Fibroblast of lung (primary cell): ENCODE results near the gene STON1. TPM values are rescaled to one million over a fixed set of nuclear protein-coding genes. Genes with fewer than 3 reads are reported as not detected.
A peak's percentile ranks its signal among the peaks of the same experiment; 100 is the strongest.

Experiments used
- DNase-seq, 2 donors: peaks; one replicate each; pipeline versions ENCODE4 v3.0.0 to v3.0.0-alpha.2; 2010; ENCODE audit warnings: low read depth in 2 of 2
- H2AFZ ChIP-seq: 2 replicates; pipeline ENCODE4 v1.5.1; 2012; ENCODE audit warnings: low read length, control low read depth, inconsistent platforms
- H3K27ac ChIP-seq: 2 replicates; pipeline ENCODE4 v1.5.1; 2011; ENCODE audit warnings: low read length, control low read depth; ENCODE audit not compliant: insufficient read depth
- H3K27me3 ChIP-seq: 2 replicates; pipeline ENCODE4 v1.5.1; 2011; ENCODE audit warnings: mild to moderate bottlenecking, low read length; ENCODE audit not compliant: control insufficient read depth, insufficient read depth
- H3K36me3 ChIP-seq: 2 replicates; pipeline ENCODE4 v1.5.1; 2011; ENCODE audit warnings: low read length; ENCODE audit not compliant: control insufficient read depth, insufficient read depth
- H3K4me1 ChIP-seq: 2 replicates; pipeline ENCODE4 v1.5.1; 2011; ENCODE audit warnings: low read length; ENCODE audit not compliant: control insufficient read depth, insufficient read depth; ENCODE audit errors: extremely low read depth
- H3K4me2 ChIP-seq: 2 replicates; pipeline ENCODE4 v1.5.1; 2011; ENCODE audit warnings: low read length, control low read depth; ENCODE audit not compliant: insufficient read depth; ENCODE audit errors: extremely low read depth
- H3K4me3 ChIP-seq, 4 experiments: fragments of 200-600 bp in 1 of 4; sonication (generic) in 1 of 4; replicated peaks in 1 of 4; 2 replicates each; pipeline ENCODE4 v1.5.1; 2011 to 2016; ENCODE audit warnings: low read length in 4 of 4, low read depth in 3 of 4, mild to moderate bottlenecking in 3 of 4, control low read depth in 2 of 4, inconsistent platforms in 1 of 4, mixed read lengths in 1 of 4; ENCODE audit not compliant: insufficient read depth in 1 of 4; ENCODE audit errors: control extremely low read depth in 1 of 4
- H3K79me2 ChIP-seq: 2 replicates; pipeline ENCODE4 v1.5.1; 2012; ENCODE audit warnings: mild to moderate bottlenecking, low read length, inconsistent platforms; ENCODE audit not compliant: control insufficient read depth, insufficient read depth
- H3K9ac ChIP-seq: 2 replicates; pipeline ENCODE4 v1.5.1; 2011; ENCODE audit warnings: mild to moderate bottlenecking, low read length, control low read depth; ENCODE audit not compliant: insufficient read depth
- H3K9me3 ChIP-seq: 2 replicates; pipeline ENCODE4 v1.5.1; 2012; ENCODE audit warnings: low read depth, low read length; ENCODE audit not compliant: control insufficient read depth, insufficient read depth
- H4K20me1 ChIP-seq: 2 replicates; pipeline ENCODE4 v1.5.1; 2011; ENCODE audit warnings: low read length; ENCODE audit not compliant: control insufficient read depth, insufficient read depth; ENCODE audit errors: extremely low read depth
- CTCF ChIP-seq, 2 donors: IDR thresholded peaks in 1 of 2; conservative IDR thresholded peaks in 1 of 2; 1 replicate in 1 of 2; 2 replicates in 1 of 2; pipeline ENCODE4 v1.5.1; 2011 to 2012; ENCODE audit warnings: low read length in 2 of 2, control low read depth in 1 of 2, inconsistent platforms in 1 of 2, low read depth in 1 of 2, mild to moderate bottlenecking in 1 of 2
- EZH2 ChIP-seq: IDR thresholded peaks from 2 replicates; pipeline ENCODE4 v1.5.1; 2012; ENCODE audit warnings: low read length, control low read depth, mild to moderate bottlenecking; ENCODE audit errors: missing control alignments
- polyA plus RNA-seq, 2 donors: library from polyadenylated mRNA; depleted of rRNA in 1 of 2; stranded (reverse) in 1 of 2; unstranded in 1 of 2; fragments of >200 nt; gene quantifications; 2 replicates each; pipeline ENCODE4 v1.2.1, GENCODE V29; 2011 to 2012; ENCODE audit warnings: missing spikeins in 1 of 2
- total RNA-seq: library from RNA; depleted of rRNA; stranded (reverse); fragments of >200 nt; gene quantifications from 2 replicates; pipeline ENCODE4 v1.2.1, GENCODE V29; 2014

Gene STON1
- total and polyA plus RNA-seq, 2 donors (not counting 1 experiment from before 2014, with no cell fraction given) = 11.3 to 16.7 TPM

GRCh38 chr2:48532174-48532573 lies 2.2 kb downstream of the STON1 start:
- Histone ChIP-seq H4K20me1 (no peaks in the 10 kb centered on the region), H3K27ac (no peak overlapping the region), H2AFZ (no peak overlapping the region), H3K4me3 (no peak overlapping the region), H3K36me3 (no peaks in the 10 kb centered on the region), H3K79me2 (no peaks in the 10 kb centered on the region), H3K9ac (no peak overlapping the region), H3K27me3 (no peaks in the 10 kb centered on the region), H3K9me3 (no peaks in the 10 kb centered on the region), H3K4me2 (no peak overlapping the region), H3K4me1 (no peaks in the 10 kb centered on the region)
- TF ChIP-seq EZH2 = no peak
- TF ChIP-seq CTCF (conservative IDR thresholded peaks at IDR 0.05 in 1 of 2, IDR thresholded peaks at IDR 0.05 in 1 of 2; ENCODE audit: low read depth in 1 of 2, low read length in 2 of 2) = no peak
- DNase-seq = no peak

GRCh38 chr2:48532824-48533223 lies 2.9 kb downstream of the STON1 start:
- H3K79me2 ChIP-seq = no peaks in the 10 kb centered on the region
- H3K27ac ChIP-seq = no peak overlapping the region
- no peaks in the 10 kb centered on the region for H3K27me3 ChIP-seq
- H3K9ac ChIP-seq = no peak overlapping the region
- no peaks in the 10 kb centered on the region for H3K9me3 ChIP-seq
- H3K4me3 ChIP-seq = no peak overlapping the region
- no peak overlapping the region for H2AFZ ChIP-seq
- no peak overlapping the region for H3K4me2 ChIP-seq
- H3K4me1 ChIP-seq = no peaks in the 10 kb centered on the region
- no peaks in the 10 kb centered on the region for H4K20me1 ChIP-seq
- peak in 1 of 2 donors; percentile 28 for DNase-seq
- H3K36me3 ChIP-seq = no peaks in the 10 kb centered on the region
- TF ChIP-seq EZH2 (no peak), CTCF (conservative IDR thresholded peaks at IDR 0.05 in 1 of 2, IDR thresholded peaks at IDR 0.05 in 1 of 2; ENCODE audit: low read depth in 1 of 2, low read length in 2 of 2) (no peak)

- H3K27me3 ChIP-seq = no peaks in the 10 kb centered on the region
- H3K4me3 ChIP-seq = no peak overlapping the region
- TF ChIP-seq EZH2 (no peak), CTCF (conservative IDR thresholded peaks at IDR 0.05 in 1 of 2, IDR thresholded peaks at IDR 0.05 in 1 of 2; ENCODE audit: low read depth in 1 of 2, low read length in 2 of 2) (no peak)
- H3K9me3 ChIP-seq = no peaks in the 10 kb centered on the region
- DNase-seq = no peak
- H3K4me1 ChIP-seq = no peaks in the 10 kb centered on the region
- H3K79me2 ChIP-seq = no peaks in the 10 kb centered on the region
- H3K27ac ChIP-seq = no peak overlapping the region
- H3K36me3 ChIP-seq = no peaks in the 10 kb centered on the region
- no peak overlapping the region for H3K9ac ChIP-seq
- H4K20me1 ChIP-seq = no peaks in the 10 kb centered on the region
- no peak overlapping the region for H2AFZ ChIP-seq
- H3K4me2 ChIP-seq = no peak overlapping the region
These were observed 4.8 kb downstream of the STON1 start for GRCh38 chr2:48534781-48535180.
